IgD-negative memory B cell (primary cell): Measurements from ENCODE around the gene PTOV1. TPM values are rescaled to one million over a fixed set of nuclear protein-coding genes. Genes with fewer than 3 reads are reported as not detected.

Experiments
- H3K27ac Mint-ChIP-seq, 3 donors: one replicate each; pipeline ENCODE4 v1.8.0; 2020 to 2022; ENCODE audit warnings: mild to moderate bottlenecking in 3 of 3, mixed read lengths in 3 of 3, moderate library complexity in 1 of 3
- H3K27me3 Mint-ChIP-seq: one replicate; pipeline ENCODE4 v1.8.0; 2021; ENCODE audit warnings: mixed read lengths
- H3K36me3 Mint-ChIP-seq: one replicate; pipeline ENCODE4 v1.8.0; 2020; ENCODE audit warnings: mild to moderate bottlenecking, mixed read lengths
- H3K4me1 Mint-ChIP-seq, 3 donors: one replicate each; pipeline ENCODE4 v1.8.0; 2020 to 2022; ENCODE audit warnings: mixed read lengths in 3 of 3, mild to moderate bottlenecking in 1 of 3
- H3K4me3 Mint-ChIP-seq, 4 donors: one replicate each; pipeline ENCODE4 v1.8.0; 2020 to 2022; ENCODE audit warnings: mild to moderate bottlenecking in 4 of 4, mixed read lengths in 4 of 4, moderate library complexity in 3 of 4
- H3K9me3 Mint-ChIP-seq, 3 donors: one replicate each; pipeline ENCODE4 v1.8.0; 2020 to 2021; ENCODE audit warnings: mixed read lengths in 3 of 3, mild to moderate bottlenecking in 1 of 3
- polyA plus RNA-seq: library from polyadenylated mRNA; unstranded; fragments of 300-500 nt; fragmentation: Illumina TruSeq; gene quantifications from one replicate; pipeline ENCODE4 v1.2.3, GENCODE V29; 2021

The PTOV1 gene
- polyA plus RNA-seq, 1 donor from 2014 or later, result 45.0 TPM

DNA sequence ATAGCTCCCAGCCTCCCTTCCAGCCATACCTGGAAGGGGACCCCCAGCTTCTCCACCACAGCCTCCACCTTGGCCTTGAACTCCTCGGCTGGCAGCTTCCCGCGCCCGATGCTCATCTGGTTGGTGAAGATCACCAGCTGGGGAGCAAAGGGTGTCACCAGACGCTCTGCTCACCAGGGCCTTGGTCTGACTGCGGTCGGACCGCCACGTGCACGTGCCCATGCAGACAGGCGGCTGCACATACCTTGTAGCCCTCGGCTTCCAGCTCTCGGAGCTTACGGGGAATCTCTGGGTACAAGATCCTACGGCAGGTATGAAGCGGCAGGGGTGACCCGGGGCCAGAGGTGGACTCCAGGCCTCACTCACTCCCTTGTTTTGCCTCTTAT is 13.0 kb downstream of the PTOV1 start:
- peaks cover 11 to 27% (median 16%) of the 10 kb centered on the region in 3 donors for H3K4me1 Mint-ChIP-seq
- H3K4me3 Mint-ChIP-seq, result no peak overlapping the region
- peak overlapping the region in 2 of 3 donors; percentile 18 to 80 for H3K27ac Mint-ChIP-seq
- no peaks in the 10 kb centered on the region for H3K27me3 Mint-ChIP-seq
- peaks cover 8% of the 10 kb centered on the region for H3K36me3 Mint-ChIP-seq
- H3K9me3 Mint-ChIP-seq, result no peaks in the 10 kb centered on the region

- Mint-ChIP-seq H3K27me3 (no peaks in the 10 kb centered on the region), H3K4me3 (no peak overlapping the region), H3K36me3 (peaks cover 8% of the 10 kb centered on the region), H3K9me3 (no peaks in the 10 kb centered on the region), H3K4me1 (peaks cover 11 to 27% (median 16%) of the 10 kb centered on the region in 3 donors), H3K27ac (peak overlapping the region in 2 of 3 donors; percentile 18 to 71)
These were observed 13.9 kb downstream of the PTOV1 start for GRCh38 chr19:49864890-49865289.

- peak within 1 kb of the TSS in 2 of 4 donors; percentile 97 to 100 for H3K4me3 Mint-ChIP-seq
- H3K27ac Mint-ChIP-seq, result peak within 1 kb of the TSS in 2 of 3 donors; percentile 92 to 94
- peaks cover 11 to 37% (median 16%) of the 10 kb centered on the region in 3 donors for H3K4me1 Mint-ChIP-seq
These were observed 16.2 kb downstream of the PTOV1 start, which contains the start of gene PNKP for GRCh38 chr19:49866933-49867782. Gene PNKP, minus strand, starts transcription at chr19:49867576. Its CDS starts 372 bp downstream, at chr19:49867204.

GRCh38 chr19:49869009-49869483 is 18.1 kb downstream of the PTOV1 start:
- Mint-ChIP-seq H3K27ac (no peak overlapping the region), H3K4me1 (peaks cover 11 to 34% (median 14%) of the 10 kb centered on the region in 3 donors), H3K27me3 (no peaks in the 10 kb centered on the region), H3K36me3 (no peaks in the 10 kb centered on the region), H3K9me3 (no peaks in the 10 kb centered on the region), H3K4me3 (no peak overlapping the region)

More at GRCh38 chr19:49866933-49867782, 16.2 kb downstream of the PTOV1 start, which contains the start of gene PNKP:
- H3K36me3 Mint-ChIP-seq, result peaks cover 5% of the 10 kb centered on the region
- H3K9me3 Mint-ChIP-seq, result no peaks in the 10 kb centered on the region
- H3K27me3 Mint-ChIP-seq, result no peaks in the 10 kb centered on the region

- Mint-ChIP-seq H3K27ac (peak overlapping the region in 2 of 3 donors; percentile 36 to 39), H3K27me3 (no peaks in the 10 kb centered on the region)
These were observed 18.7 kb downstream of the PTOV1 start for GRCh38 chr19:49869484-49870308.

GRCh38 chr19:49870309-49870901 is 19.4 kb downstream of the PTOV1 start:
- Mint-ChIP-seq H3K27ac (peak overlapping the region in 2 of 3 donors; percentile 36 to 90), H3K4me3 (peak overlapping the region in 3 of 4 donors; percentile 69 to 92 (median 90)), H3K4me1 (peaks cover 8 to 36% (median 11%) of the 10 kb centered on the region in 3 donors), H3K9me3 (no peaks in the 10 kb centered on the region), H3K27me3 (no peaks in the 10 kb centered on the region), H3K36me3 (no peaks in the 10 kb centered on the region)

More at GRCh38 chr19:49869484-49870308, 18.7 kb downstream of the PTOV1 start:
- Mint-ChIP-seq H3K36me3 (no peaks in the 10 kb centered on the region), H3K4me1 (peaks cover 11 to 34% (median 11%) of the 10 kb centered on the region in 3 donors), H3K9me3 (no peaks in the 10 kb centered on the region), H3K4me3 (peak overlapping the region in 3 of 4 donors; percentile 69 to 92 (median 90))

- H3K4me3 Mint-ChIP-seq, result peak overlapping the region in 1 of 4 donors; percentile 69
- H3K9me3 Mint-ChIP-seq, result no peaks in the 10 kb centered on the region
- H3K27ac Mint-ChIP-seq, result peak overlapping the region in 1 of 3 donors; percentile 50
- peaks cover 7 to 30% (median 11%) of the 10 kb centered on the region in 3 donors for H3K4me1 Mint-ChIP-seq
- H3K36me3 Mint-ChIP-seq, result no peaks in the 10 kb centered on the region
- H3K27me3 Mint-ChIP-seq, result no peaks in the 10 kb centered on the region
These were observed 20.5 kb downstream of the PTOV1 start for GRCh38 chr19:49871349-49871985.

GRCh38 chr19:49872245-49873128 is 21.5 kb downstream of the PTOV1 start:
- Mint-ChIP-seq H3K9me3 (no peaks in the 10 kb centered on the region), H3K36me3 (no peaks in the 10 kb centered on the region), H3K4me1 (peaks cover 5 to 26% (median 5%) of the 10 kb centered on the region in 3 donors), H3K27me3 (no peaks in the 10 kb centered on the region), H3K27ac (no peak overlapping the region), H3K4me3 (peak overlapping the region in 2 of 4 donors; percentile 34 to 44)

DNA sequence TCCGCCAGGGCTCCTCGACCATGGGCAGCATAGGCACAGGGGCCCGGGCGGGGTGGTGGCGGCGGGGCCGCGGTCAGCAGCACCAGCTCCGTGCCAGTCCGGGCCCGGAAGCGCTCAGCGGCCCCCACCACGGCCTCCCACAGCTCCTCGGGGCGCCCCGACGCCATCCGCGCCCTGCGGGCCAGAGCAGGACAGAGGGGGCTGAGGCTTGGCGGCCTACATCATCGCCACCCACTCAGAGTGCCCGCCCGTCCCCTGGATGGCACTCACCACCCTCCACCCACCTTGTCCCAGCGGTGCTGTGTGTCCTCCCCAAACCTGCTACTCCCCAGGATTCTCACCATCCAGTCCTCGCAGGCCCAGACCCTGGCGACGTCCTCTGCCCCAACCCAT is 22.2 kb downstream of the PTOV1 start:
- Mint-ChIP-seq H3K4me1 (peaks cover 3 to 25% (median 3%) of the 10 kb centered on the region in 3 donors), H3K9me3 (no peaks in the 10 kb centered on the region), H3K27me3 (peaks cover 2% of the 10 kb centered on the region), H3K36me3 (no peaks in the 10 kb centered on the region), H3K27ac (no peak overlapping the region), H3K4me3 (no peak overlapping the region)

GRCh38 chr19:49873834-49874233 is 22.9 kb downstream of the PTOV1 start:
- Mint-ChIP-seq H3K36me3 (no peaks in the 10 kb centered on the region), H3K4me3 (no peak overlapping the region), H3K27ac (peak overlapping the region in 2 of 3 donors; percentile 23 to 60), H3K27me3 (peaks cover 2% of the 10 kb centered on the region), H3K4me1 (peaks cover 3 to 27% (median 6%) of the 10 kb centered on the region in 3 donors), H3K9me3 (no peaks in the 10 kb centered on the region)

- Mint-ChIP-seq H3K36me3 (peaks cover 1% of the 10 kb centered on the region), H3K9me3 (no peaks in the 10 kb centered on the region), H3K27me3 (peaks cover 2% of the 10 kb centered on the region), H3K4me3 (peak overlapping the region in 2 of 4 donors; percentile 38 to 88), H3K4me1 (peaks cover 3 to 30% (median 6%) of the 10 kb centered on the region in 3 donors), H3K27ac (peak overlapping the region in 1 of 3 donors; percentile 19)
These were observed 23.7 kb downstream of the PTOV1 start for GRCh38 chr19:49874503-49875157.

DNA sequence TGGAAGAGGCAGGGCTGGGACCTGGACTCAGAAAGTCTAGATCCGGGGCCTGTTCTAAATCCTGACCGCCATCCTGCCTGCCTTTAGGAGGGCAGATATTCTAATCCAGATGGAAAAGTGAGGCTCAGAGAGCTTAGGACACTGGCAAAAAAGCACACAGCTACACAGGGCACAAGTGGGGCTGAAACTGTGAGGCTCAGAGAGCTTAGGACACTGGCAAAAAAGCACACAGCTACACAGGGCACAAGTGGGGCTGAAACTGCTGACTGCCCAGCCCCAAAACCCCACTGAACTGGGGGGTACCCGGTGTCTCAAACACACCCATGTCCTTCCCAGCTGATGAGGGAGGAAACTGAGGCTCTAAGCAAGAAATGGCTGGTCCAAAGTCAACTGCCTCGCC is 24.2 kb downstream of the PTOV1 start:
- peak overlapping the region in 1 of 3 donors; percentile 19 for H3K27ac Mint-ChIP-seq
- peaks cover 1% of the 10 kb centered on the region for H3K36me3 Mint-ChIP-seq
- H3K4me3 Mint-ChIP-seq, result peak overlapping the region in 1 of 4 donors; percentile 88
- H3K9me3 Mint-ChIP-seq, result no peaks in the 10 kb centered on the region
- peaks cover 2% of the 10 kb centered on the region for H3K27me3 Mint-ChIP-seq
- H3K4me1 Mint-ChIP-seq, result peaks cover 3 to 29% (median 6%) of the 10 kb centered on the region in 3 donors
